ENCODE data around the gene IQSEC1. TPM values are rescaled to one million over a fixed set of nuclear protein-coding genes. Genes with fewer than 3 reads are reported as not detected.

Gene IQSEC1
- total and polyA plus RNA-seq, 2 experiments from 2014 or later, result 21.2 to 24.7 TPM

DNA sequence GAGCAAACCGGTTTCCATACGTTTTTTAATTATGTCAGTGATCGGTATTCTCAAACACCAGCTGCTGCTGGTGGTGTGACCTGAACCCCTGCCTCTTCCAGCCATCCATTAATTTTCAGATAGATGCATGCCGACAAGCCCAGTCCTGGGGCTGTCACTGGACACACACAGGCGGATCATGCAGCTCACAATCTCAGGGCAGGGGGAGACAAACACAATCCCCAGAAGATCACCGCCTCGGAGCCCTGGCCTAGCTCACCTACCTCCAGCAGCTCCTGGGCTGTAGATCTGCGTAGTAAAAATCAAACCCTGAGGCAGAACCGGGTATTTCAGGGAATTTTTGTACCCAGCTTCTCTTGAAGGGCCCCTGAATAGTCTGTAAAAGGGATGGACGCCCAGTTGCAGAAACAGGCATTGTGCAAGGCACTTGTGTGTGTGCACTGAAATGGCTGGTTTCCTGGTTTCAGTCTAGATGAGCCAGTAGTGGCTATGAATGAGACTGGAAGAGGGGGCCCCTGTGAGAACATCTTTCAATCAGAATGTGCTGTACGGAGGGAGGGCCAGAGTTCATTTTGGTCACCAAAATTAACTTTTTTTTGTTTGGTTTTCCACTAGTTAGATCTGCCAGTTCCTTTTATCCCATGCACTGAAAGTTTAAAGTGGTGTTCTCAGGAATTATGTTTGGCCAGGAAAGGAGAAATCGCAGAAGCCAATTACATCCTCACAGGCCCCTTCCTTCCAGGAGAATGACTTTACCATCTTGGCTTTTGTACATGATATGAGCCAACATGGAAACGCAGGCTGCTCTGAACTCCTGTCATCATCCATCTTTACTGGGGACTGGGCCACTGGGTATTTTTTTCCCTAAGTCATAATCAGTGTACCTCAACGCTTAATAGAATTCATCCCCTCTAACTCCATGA is 176.9 kb downstream of the IQSEC1 start:
- no peaks in the 10 kb centered on the region for H4K20me1 ChIP-seq (ENCODE audit: insufficient read depth, poor library complexity, severe bottlenecking)
- H3K4me2 ChIP-seq, result no peak overlapping the region
- H3K4me3 ChIP-seq, result no peak overlapping the region
- H2AFZ ChIP-seq, result no peak overlapping the region
- H3K9me2 ChIP-seq (replicated peaks; ENCODE audit: insufficient read depth), result no peaks in the 10 kb centered on the region
- no peaks in the 10 kb centered on the region for H3K9me3 ChIP-seq (ENCODE audit: low read depth)
- no peaks in the 10 kb centered on the region for H3K79me2 ChIP-seq
- no peak overlapping the region for H3K27ac ChIP-seq
- WGBS (ENCODE audit: low lambda C conversion rate, missing lambda C conversion rate), result 77% methylated on average over 14 of the region's 14 CpGs
- DNase-seq (ENCODE audit: low spot score), result no peak
- H3K27me3 ChIP-seq, result no peaks in the 10 kb centered on the region
- H3K36me3 ChIP-seq (replicated peaks; ENCODE audit: insufficient read depth, low read depth), result no peaks in the 10 kb centered on the region
- no peaks in the 10 kb centered on the region for H3K4me1 ChIP-seq (ENCODE audit: insufficient read depth)
- TF ChIP-seq EZH2 (IDR thresholded peaks at IDR 0.05; ENCODE audit: borderline replicate concordance), result no peak
- TF ChIP-seq EZH2phosphoT487 (IDR thresholded peaks at IDR 0.05; ENCODE audit: low read depth, severe bottlenecking, unreplicated experiment), result no peak
- TF ChIP-seq, protein P1, sequence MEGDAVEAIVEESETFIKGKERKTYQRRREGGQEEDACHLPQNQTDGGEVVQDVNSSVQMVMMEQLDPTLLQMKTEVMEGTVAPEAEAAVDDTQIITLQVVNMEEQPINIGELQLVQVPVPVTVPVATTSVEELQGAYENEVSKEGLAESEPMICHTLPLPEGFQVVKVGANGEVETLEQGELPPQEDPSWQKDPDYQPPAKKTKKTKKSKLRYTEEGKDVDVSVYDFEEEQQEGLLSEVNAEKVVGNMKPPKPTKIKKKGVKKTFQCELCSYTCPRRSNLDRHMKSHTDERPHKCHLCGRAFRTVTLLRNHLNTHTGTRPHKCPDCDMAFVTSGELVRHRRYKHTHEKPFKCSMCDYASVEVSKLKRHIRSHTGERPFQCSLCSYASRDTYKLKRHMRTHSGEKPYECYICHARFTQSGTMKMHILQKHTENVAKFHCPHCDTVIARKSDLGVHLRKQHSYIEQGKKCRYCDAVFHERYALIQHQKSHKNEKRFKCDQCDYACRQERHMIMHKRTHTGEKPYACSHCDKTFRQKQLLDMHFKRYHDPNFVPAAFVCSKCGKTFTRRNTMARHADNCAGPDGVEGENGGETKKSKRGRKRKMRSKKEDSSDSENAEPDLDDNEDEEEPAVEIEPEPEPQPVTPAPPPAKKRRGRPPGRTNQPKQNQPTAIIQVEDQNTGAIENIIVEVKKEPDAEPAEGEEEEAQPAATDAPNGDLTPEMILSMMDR (IDR thresholded peaks at IDR 0.05; ENCODE audit: poor library complexity), result no peak

DNA sequence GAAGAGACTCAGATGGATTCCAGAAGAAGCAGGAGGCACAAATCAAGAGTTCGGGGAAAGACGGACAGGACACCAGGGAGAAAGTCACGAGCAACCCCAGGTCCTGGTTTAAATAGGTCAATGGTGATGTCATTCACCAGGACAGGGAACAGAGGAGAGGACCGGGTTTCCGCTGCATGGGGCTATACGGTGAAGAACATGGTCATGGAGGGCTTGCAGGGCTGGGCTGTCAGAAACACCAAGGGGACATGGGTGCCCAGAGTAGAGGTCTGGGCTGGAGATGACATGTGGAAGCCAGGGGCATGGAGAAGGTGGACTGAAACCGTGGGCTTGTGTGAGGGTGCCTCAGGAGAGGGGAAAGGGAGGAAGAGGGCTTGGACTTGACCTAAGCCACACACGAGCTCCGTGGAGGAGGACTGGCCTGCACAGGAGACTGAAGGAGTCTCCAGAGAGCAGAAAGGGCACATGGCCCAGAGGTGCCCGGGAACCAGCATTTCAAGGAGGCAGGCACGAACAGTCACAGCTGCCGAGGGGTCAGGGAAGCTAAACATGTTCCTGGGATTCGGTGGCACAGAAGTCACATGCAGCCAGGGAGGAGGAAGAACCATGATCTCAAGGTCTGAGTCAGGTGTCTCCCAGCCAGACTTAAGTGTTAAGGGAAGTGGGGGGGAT is 177.7 kb downstream of the IQSEC1 start:
- no peaks in the 10 kb centered on the region for H3K36me3 ChIP-seq (replicated peaks; ENCODE audit: insufficient read depth, low read depth)
- H3K4me3 ChIP-seq, result no peak overlapping the region
- no peak overlapping the region for H3K27ac ChIP-seq
- no peak overlapping the region for H2AFZ ChIP-seq
- WGBS (ENCODE audit: low lambda C conversion rate, missing lambda C conversion rate), result 87% methylated on average over 13 of the region's 13 CpGs
- H3K9me2 ChIP-seq (replicated peaks; ENCODE audit: insufficient read depth), result no peaks in the 10 kb centered on the region
- H3K4me2 ChIP-seq, result no peak overlapping the region
- H3K79me2 ChIP-seq, result no peaks in the 10 kb centered on the region
- TF ChIP-seq, protein P1 (IDR thresholded peaks at IDR 0.05; ENCODE audit: poor library complexity), result no peak
- TF ChIP-seq EZH2 (IDR thresholded peaks at IDR 0.05; ENCODE audit: borderline replicate concordance) (no peak), EZH2phosphoT487 (IDR thresholded peaks at IDR 0.05; ENCODE audit: low read depth, severe bottlenecking, unreplicated experiment) (no peak)
- no peak for DNase-seq (ENCODE audit: low spot score)
- H3K27me3 ChIP-seq, result no peaks in the 10 kb centered on the region
- no peaks in the 10 kb centered on the region for H3K4me1 ChIP-seq (ENCODE audit: insufficient read depth)
- no peaks in the 10 kb centered on the region for H3K9me3 ChIP-seq (ENCODE audit: low read depth)
- H4K20me1 ChIP-seq (ENCODE audit: insufficient read depth, poor library complexity, severe bottlenecking), result no peaks in the 10 kb centered on the region

DNA sequence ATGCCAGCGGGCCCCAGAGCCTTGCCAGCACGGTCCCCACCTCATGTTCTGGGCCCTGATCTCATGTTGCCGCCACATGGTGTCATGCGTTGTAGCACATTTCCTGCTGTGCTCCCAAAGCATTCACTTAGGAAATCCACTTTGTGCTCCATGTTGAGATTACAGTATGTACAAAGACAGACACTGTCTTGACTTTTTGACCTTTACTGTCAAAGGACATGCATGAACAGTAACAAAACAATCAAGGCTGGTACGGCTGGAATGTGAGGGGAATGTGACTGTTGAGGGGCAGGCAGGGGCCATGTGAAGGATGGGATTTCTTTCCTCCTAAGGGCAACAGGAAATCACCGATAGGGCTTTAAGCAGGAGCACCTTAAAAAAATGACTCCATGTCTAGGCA is 178.6 kb downstream of the IQSEC1 start:
- no peaks in the 10 kb centered on the region for H3K27me3 ChIP-seq
- DNase-seq (ENCODE audit: low spot score), result no peak
- H3K4me3 ChIP-seq, result no peak overlapping the region
- H3K4me2 ChIP-seq, result no peak overlapping the region
- WGBS (ENCODE audit: low lambda C conversion rate, missing lambda C conversion rate), result 55% methylated on average over 6 of the region's 6 CpGs
- H3K9me3 ChIP-seq (ENCODE audit: low read depth), result no peaks in the 10 kb centered on the region
- no peak overlapping the region for H2AFZ ChIP-seq
- no peaks in the 10 kb centered on the region for H4K20me1 ChIP-seq (ENCODE audit: insufficient read depth, poor library complexity, severe bottlenecking)
- no peaks in the 10 kb centered on the region for H3K79me2 ChIP-seq
- no peaks in the 10 kb centered on the region for H3K9me2 ChIP-seq (replicated peaks; ENCODE audit: insufficient read depth)
- no peaks in the 10 kb centered on the region for H3K36me3 ChIP-seq (replicated peaks; ENCODE audit: insufficient read depth, low read depth)
- TF ChIP-seq, protein P1 (IDR thresholded peaks at IDR 0.05; ENCODE audit: poor library complexity), result no peak
- TF ChIP-seq EZH2 (IDR thresholded peaks at IDR 0.05; ENCODE audit: borderline replicate concordance) (no peak), EZH2phosphoT487 (IDR thresholded peaks at IDR 0.05; ENCODE audit: low read depth, severe bottlenecking, unreplicated experiment) (no peak)
- H3K4me1 ChIP-seq (ENCODE audit: insufficient read depth), result no peaks in the 10 kb centered on the region
- H3K27ac ChIP-seq, result no peak overlapping the region

Measured in hepatocyte (in vitro differentiated cells).